ENCODE measurements around the gene DAPP1.

DAPP1 gene

GRCh38 chr4:99852199-99852749 lies 35.6 kb downstream of the DAPP1 start:
- no peak overlapping the region for H3K27ac ChIP-seq

GRCh38 chr4:99853190-99853589 lies 36.6 kb downstream of the DAPP1 start:
- Histone ChIP-seq H3K4me3 (no peak overlapping the region), H3K27ac (no peak overlapping the region), H3K9me3 (ENCODE audit: low read depth, low read length) (no peaks in the 10 kb centered on the region), H3K9ac (ENCODE audit: insufficient read length) (no peak overlapping the region), H3K36me3 (ENCODE audit: insufficient read depth, low read length) (no peaks in the 10 kb centered on the region)
- no peak for TF ChIP-seq EZH2 (IDR thresholded peaks at IDR 0.05)
- no peak for TF ChIP-seq FOXP2 (optimal IDR thresholded peaks at IDR 0.05; ENCODE audit: control extremely low read depth, extremely low read length, insufficient read depth)
- no peak for TF ChIP-seq POLR2AphosphoS5 (IDR thresholded peaks at IDR 0.05; ENCODE audit: borderline replicate concordance, low read depth, low read length)
- DNase-seq (ENCODE audit: low read depth, low spot score): no peak

More at GRCh38 chr4:99852199-99852749, 35.6 kb downstream of the DAPP1 start:
- TF ChIP-seq POLR2AphosphoS5 (IDR thresholded peaks at IDR 0.05; ENCODE audit: borderline replicate concordance, low read depth, low read length) (no peak), EZH2 (IDR thresholded peaks at IDR 0.05) (no peak), FOXP2 (optimal IDR thresholded peaks at IDR 0.05; ENCODE audit: control extremely low read depth, extremely low read length, insufficient read depth) (no peak)
- Histone ChIP-seq H3K9ac (ENCODE audit: insufficient read length) (no peak overlapping the region), H3K9me3 (ENCODE audit: low read depth, low read length) (no peaks in the 10 kb centered on the region), H3K36me3 (ENCODE audit: insufficient read depth, low read length) (no peaks in the 10 kb centered on the region), H3K4me3 (no peak overlapping the region)
- no peak for DNase-seq (ENCODE audit: low read depth, low spot score)

- H3K4me3 ChIP-seq: no peak overlapping the region
- H3K9me3 ChIP-seq (ENCODE audit: low read depth, low read length): no peaks in the 10 kb centered on the region
- no peak overlapping the region for H3K27ac ChIP-seq
- TF ChIP-seq FOXP2 (optimal IDR thresholded peaks at IDR 0.05; ENCODE audit: control extremely low read depth, extremely low read length, insufficient read depth): no peak
- no peak for TF ChIP-seq POLR2AphosphoS5 (IDR thresholded peaks at IDR 0.05; ENCODE audit: borderline replicate concordance, low read depth, low read length)
- no peak for TF ChIP-seq EZH2 (IDR thresholded peaks at IDR 0.05)
- DNase-seq (ENCODE audit: low read depth, low spot score): no peak
- no peaks in the 10 kb centered on the region for H3K36me3 ChIP-seq (ENCODE audit: insufficient read depth, low read length)
- H3K9ac ChIP-seq (ENCODE audit: insufficient read length): no peak overlapping the region
These were observed 37.4 kb downstream of the DAPP1 start for GRCh38 chr4:99853999-99854398.

- no peak for DNase-seq (ENCODE audit: low read depth, low spot score)
These were observed 39.1 kb downstream of the DAPP1 start for GRCh38 chr4:99855678-99856077.

GRCh38 chr4:99856166-99856565 lies 39.5 kb downstream of the DAPP1 start:
- Histone ChIP-seq H3K27ac (no peak overlapping the region), H3K4me3 (no peak overlapping the region), H3K9me3 (ENCODE audit: low read depth, low read length) (no peaks in the 10 kb centered on the region), H3K36me3 (ENCODE audit: insufficient read depth, low read length) (no peaks in the 10 kb centered on the region), H3K9ac (ENCODE audit: insufficient read length) (no peak overlapping the region)
- TF ChIP-seq EZH2 (IDR thresholded peaks at IDR 0.05) (no peak), FOXP2 (optimal IDR thresholded peaks at IDR 0.05; ENCODE audit: control extremely low read depth, extremely low read length, insufficient read depth) (no peak), POLR2AphosphoS5 (IDR thresholded peaks at IDR 0.05; ENCODE audit: borderline replicate concordance, low read depth, low read length) (no peak)
- DNase-seq (ENCODE audit: low read depth, low spot score): no peak

More at GRCh38 chr4:99855678-99856077, 39.1 kb downstream of the DAPP1 start:
- H3K9me3 ChIP-seq (ENCODE audit: low read depth, low read length): no peaks in the 10 kb centered on the region
- no peaks in the 10 kb centered on the region for H3K36me3 ChIP-seq (ENCODE audit: insufficient read depth, low read length)
- H3K27ac ChIP-seq: no peak overlapping the region
- H3K4me3 ChIP-seq: no peak overlapping the region
- TF ChIP-seq FOXP2 (optimal IDR thresholded peaks at IDR 0.05; ENCODE audit: control extremely low read depth, extremely low read length, insufficient read depth) (no peak), POLR2AphosphoS5 (IDR thresholded peaks at IDR 0.05; ENCODE audit: borderline replicate concordance, low read depth, low read length) (no peak), EZH2 (IDR thresholded peaks at IDR 0.05) (no peak)
- H3K9ac ChIP-seq (ENCODE audit: insufficient read length): no peak overlapping the region

GRCh38 chr4:99857307-99857706 lies 40.7 kb downstream of the DAPP1 start:
- Histone ChIP-seq H3K36me3 (ENCODE audit: insufficient read depth, low read length) (no peaks in the 10 kb centered on the region), H3K9me3 (ENCODE audit: low read depth, low read length) (no peaks in the 10 kb centered on the region), H3K4me3 (no peak overlapping the region), H3K27ac (no peak overlapping the region), H3K9ac (ENCODE audit: insufficient read length) (no peak overlapping the region)
- no peak for TF ChIP-seq FOXP2 (optimal IDR thresholded peaks at IDR 0.05; ENCODE audit: control extremely low read depth, extremely low read length, insufficient read depth)
- no peak for TF ChIP-seq POLR2AphosphoS5 (IDR thresholded peaks at IDR 0.05; ENCODE audit: borderline replicate concordance, low read depth, low read length)
- DNase-seq (ENCODE audit: low read depth, low spot score): no peak

- DNase-seq (ENCODE audit: low read depth, low spot score): no peak
- Histone ChIP-seq H3K36me3 (ENCODE audit: insufficient read depth, low read length) (no peaks in the 10 kb centered on the region), H3K4me3 (no peak overlapping the region), H3K27ac (no peak overlapping the region), H3K9ac (ENCODE audit: insufficient read length) (no peak overlapping the region), H3K9me3 (ENCODE audit: low read depth, low read length) (no peaks in the 10 kb centered on the region; the same call in 1 of the 2 replicates)
- TF ChIP-seq POLR2AphosphoS5 (IDR thresholded peaks at IDR 0.05; ENCODE audit: borderline replicate concordance, low read depth, low read length) (no peak), EZH2 (IDR thresholded peaks at IDR 0.05) (no peak), FOXP2 (optimal IDR thresholded peaks at IDR 0.05; ENCODE audit: control extremely low read depth, extremely low read length, insufficient read depth) (no peak)
These were observed 43.0 kb downstream of the DAPP1 start for GRCh38 chr4:99859618-99860017.

GRCh38 chr4:99860521-99860920 lies 43.9 kb downstream of the DAPP1 start:
- Histone ChIP-seq H3K36me3 (ENCODE audit: insufficient read depth, low read length) (no peaks in the 10 kb centered on the region), H3K4me3 (no peak overlapping the region), H3K9ac (ENCODE audit: insufficient read length) (no peak overlapping the region), H3K27ac (no peak overlapping the region), H3K9me3 (ENCODE audit: low read depth, low read length) (no peaks in the 10 kb centered on the region; the same call in 1 of the 2 replicates)
- TF ChIP-seq FOXP2 (optimal IDR thresholded peaks at IDR 0.05; ENCODE audit: control extremely low read depth, extremely low read length, insufficient read depth) (no peak), EZH2 (IDR thresholded peaks at IDR 0.05) (no peak), POLR2AphosphoS5 (IDR thresholded peaks at IDR 0.05; ENCODE audit: borderline replicate concordance, low read depth, low read length) (no peak)
- no peak for DNase-seq (ENCODE audit: low read depth, low spot score)

All from SK-N-MC (cell line).